ENCODE measurements around the gene LRRC75A.

Gene LRRC75A

GRCh38 chr17:16484445-16485175 is 7.4 kb downstream of the LRRC75A start:
- no peak overlapping the region for H3K27ac ChIP-seq (ENCODE audit: low read length)
- no peaks in the 10 kb centered on the region for H3K36me3 ChIP-seq (replicated peaks; ENCODE audit: low read depth, low read length)
- TF ChIP-seq EZH2phosphoT487 (IDR thresholded peaks at IDR 0.05; ENCODE audit: low read depth) = no peak
- TF ChIP-seq CTCF (IDR thresholded peaks at IDR 0.05; ENCODE audit: low read depth, low read length) = no peak
- no peak overlapping the region for H2AFZ ChIP-seq (ENCODE audit: low read depth, low read length)
- H3K27me3 ChIP-seq (ENCODE audit: low read depth, low read length) = no peaks in the 10 kb centered on the region
- H3K4me2 ChIP-seq (ENCODE audit: low read length) = no peak overlapping the region
- H3K79me2 ChIP-seq (ENCODE audit: low read length) = no peaks in the 10 kb centered on the region
- no peaks in the 10 kb centered on the region for H3K9me3 ChIP-seq (ENCODE audit: insufficient read depth, low read length)
- H3K9ac ChIP-seq (ENCODE audit: low read length) = no peak overlapping the region
- no peak overlapping the region for H3K4me3 ChIP-seq (ENCODE audit: low read length)
- H4K20me1 ChIP-seq (ENCODE audit: insufficient read depth, low read length) = no peaks in the 10 kb centered on the region
- no peaks in the 10 kb centered on the region for H3K4me1 ChIP-seq (ENCODE audit: low read length)

GRCh38 chr17:16483021-16483645 is 8.9 kb downstream of the LRRC75A start:
- TF ChIP-seq EZH2phosphoT487 (IDR thresholded peaks at IDR 0.05; ENCODE audit: low read depth) = no peak
- TF ChIP-seq CTCF (IDR thresholded peaks at IDR 0.05; ENCODE audit: low read depth, low read length) = no peak
- Histone ChIP-seq H3K79me2 (ENCODE audit: low read length) (no peaks in the 10 kb centered on the region), H3K9ac (ENCODE audit: low read length) (no peak overlapping the region), H4K20me1 (ENCODE audit: insufficient read depth, low read length) (no peaks in the 10 kb centered on the region), H2AFZ (ENCODE audit: low read depth, low read length) (no peak overlapping the region), H3K27me3 (ENCODE audit: low read depth, low read length) (no peaks in the 10 kb centered on the region), H3K4me2 (ENCODE audit: low read length) (no peak overlapping the region), H3K4me3 (ENCODE audit: low read length) (no peak overlapping the region), H3K27ac (ENCODE audit: low read length) (no peak overlapping the region), H3K4me1 (ENCODE audit: low read length) (no peaks in the 10 kb centered on the region), H3K36me3 (replicated peaks; ENCODE audit: low read depth, low read length) (no peaks in the 10 kb centered on the region), H3K9me3 (ENCODE audit: insufficient read depth, low read length) (no peaks in the 10 kb centered on the region)

- H3K9ac ChIP-seq (ENCODE audit: low read length) = no peak overlapping the region
- H3K36me3 ChIP-seq (replicated peaks; ENCODE audit: low read depth, low read length) = no peaks in the 10 kb centered on the region
- H3K27me3 ChIP-seq (ENCODE audit: low read depth, low read length) = no peaks in the 10 kb centered on the region
- H3K79me2 ChIP-seq (ENCODE audit: low read length) = no peaks in the 10 kb centered on the region
- no peaks in the 10 kb centered on the region for H3K4me1 ChIP-seq (ENCODE audit: low read length)
- H4K20me1 ChIP-seq (ENCODE audit: insufficient read depth, low read length) = no peaks in the 10 kb centered on the region
- TF ChIP-seq EZH2phosphoT487 (IDR thresholded peaks at IDR 0.05; ENCODE audit: low read depth) (no peak), CTCF (IDR thresholded peaks at IDR 0.05; ENCODE audit: low read depth, low read length) (no peak)
- no peak overlapping the region for H2AFZ ChIP-seq (ENCODE audit: low read depth, low read length)
- no peak overlapping the region for H3K27ac ChIP-seq (ENCODE audit: low read length)
- no peak overlapping the region for H3K4me3 ChIP-seq (ENCODE audit: low read length)
- no peak overlapping the region for H3K4me2 ChIP-seq (ENCODE audit: low read length)
- H3K9me3 ChIP-seq (ENCODE audit: insufficient read depth, low read length) = no peaks in the 10 kb centered on the region
These were observed 9.7 kb downstream of the LRRC75A start for GRCh38 chr17:16482253-16482652.

GRCh38 chr17:16480995-16481394 is 11.0 kb downstream of the LRRC75A start:
- Histone ChIP-seq H3K27me3 (ENCODE audit: low read depth, low read length) (no peaks in the 10 kb centered on the region), H3K9ac (ENCODE audit: low read length) (no peak overlapping the region), H3K27ac (ENCODE audit: low read length) (no peak overlapping the region), H3K9me3 (ENCODE audit: insufficient read depth, low read length) (no peaks in the 10 kb centered on the region), H3K4me2 (ENCODE audit: low read length) (no peak overlapping the region), H3K4me1 (ENCODE audit: low read length) (no peaks in the 10 kb centered on the region), H3K4me3 (ENCODE audit: low read length) (no peak overlapping the region), H2AFZ (ENCODE audit: low read depth, low read length) (no peak overlapping the region), H4K20me1 (ENCODE audit: insufficient read depth, low read length) (no peaks in the 10 kb centered on the region), H3K79me2 (ENCODE audit: low read length) (no peaks in the 10 kb centered on the region), H3K36me3 (replicated peaks; ENCODE audit: low read depth, low read length) (no peaks in the 10 kb centered on the region)
- no peak for TF ChIP-seq EZH2phosphoT487 (IDR thresholded peaks at IDR 0.05; ENCODE audit: low read depth)
- TF ChIP-seq CTCF (IDR thresholded peaks at IDR 0.05; ENCODE audit: low read depth, low read length) = no peak

All from OCI-LY3 (cell line).